GM12892 (cell line): ENCODE measurements around the gene RAD54L.

ENCODE experiments used
- POLR2A ChIP-seq: IDR thresholded peaks from 2 replicates; pipeline ENCODE4 v1.6.1; 2011; ENCODE audit warnings: low read depth, low read length, control low read depth
- POLR2AphosphoS5 ChIP-seq: IDR thresholded peaks from 2 replicates; pipeline ENCODE4 v1.6.1; 2011; ENCODE audit warnings: low read depth, low read length, control low read depth
- TAF1 ChIP-seq: IDR thresholded peaks from 2 replicates; pipeline ENCODE4 v1.6.1; 2011; ENCODE audit warnings: low read depth, mild to moderate bottlenecking, control low read depth, low read length, borderline replicate concordance

DNA sequence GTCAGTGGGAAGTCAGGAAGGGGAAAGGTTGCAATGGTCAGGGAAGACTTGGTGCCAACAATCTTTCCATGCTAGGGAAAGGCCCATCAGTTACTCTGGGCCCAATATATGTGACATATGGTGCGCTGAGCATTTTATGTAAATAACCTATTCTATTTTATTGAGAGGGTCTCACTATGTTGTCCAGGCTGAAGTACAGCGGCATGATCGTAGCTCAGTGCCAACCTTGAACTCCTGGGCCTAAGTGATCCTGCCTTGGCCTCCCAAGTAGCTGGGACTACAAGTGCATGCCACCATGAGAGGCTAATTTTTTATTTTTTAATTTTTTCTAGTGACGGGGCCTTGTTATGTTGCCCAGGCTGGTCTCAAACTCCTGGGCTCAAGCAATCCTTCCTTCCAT, 62.8 kb downstream of the RAD54L start:
- TF ChIP-seq TAF1 (no peak), POLR2A (no peak), POLR2AphosphoS5 (no peak)
